GM08714 (cell line): Measurements from ENCODE around the gene CNIH1.
"Not testable (repeated sequence)": the region's sequence is repeated elsewhere in the genome, so short reads cannot be mapped to it uniquely, and the experiment has no call there.

Experiments
- H3K4me3 ChIP-seq: fragments of 200-500 bp; sonication (Bioruptor generic); 2 replicates; pipeline ENCODE4 v1.5.1; 2014; ENCODE audit warnings: mild to moderate bottlenecking, low read length, inconsistent platforms
- ZNF274 ChIP-seq: IDR thresholded peaks from 2 replicates; pipeline ENCODE4 v1.6.1; 2012; ENCODE audit warnings: mild to moderate bottlenecking, low read depth, low read length

The CNIH1 gene

GRCh38 chr14:54478636-54479215 is 37.6 kb upstream of the CNIH1 start:
- H3K4me3 ChIP-seq, result no peak overlapping the region
- no peak for TF ChIP-seq ZNF274

GRCh38 chr14:54475911-54476310 is 34.7 kb upstream of the CNIH1 start:
- H3K4me3 ChIP-seq, result no peak overlapping the region
- no peak for TF ChIP-seq ZNF274

- no peak overlapping the region for H3K4me3 ChIP-seq
- TF ChIP-seq ZNF274, result no peak
Observed at GRCh38 chr14:54475187-54475899, 34.2 kb upstream of the CNIH1 start.

GRCh38 chr14:54474232-54474793 is 33.1 kb upstream of the CNIH1 start:
- no peak overlapping the region for H3K4me3 ChIP-seq
- TF ChIP-seq ZNF274, result no peak

GRCh38 chr14:54472315-54472714 is 31.1 kb upstream of the CNIH1 start:
- no peak for TF ChIP-seq ZNF274
- no peak overlapping the region for H3K4me3 ChIP-seq

GRCh38 chr14:54471641-54472040 is 30.5 kb upstream of the CNIH1 start:
- TF ChIP-seq ZNF274, result no peak
- H3K4me3 ChIP-seq, result no peak overlapping the region

- no peak overlapping the region for H3K4me3 ChIP-seq
- no peak for TF ChIP-seq ZNF274
Observed at GRCh38 chr14:54470701-54471100, 29.5 kb upstream of the CNIH1 start.

GRCh38 chr14:54467280-54467679 is 26.1 kb upstream of the CNIH1 start:
- H3K4me3 ChIP-seq, result no peak overlapping the region
- no peak for TF ChIP-seq ZNF274

GRCh38 chr14:54465654-54466053 is 24.5 kb upstream of the CNIH1 start:
- TF ChIP-seq ZNF274, result no peak
- no peak overlapping the region for H3K4me3 ChIP-seq

GRCh38 chr14:54462048-54462447 is 20.9 kb upstream of the CNIH1 start:
- no peak for TF ChIP-seq ZNF274
- no peak overlapping the region for H3K4me3 ChIP-seq

- no peak overlapping the region for H3K4me3 ChIP-seq
- TF ChIP-seq ZNF274, result no peak
Observed at GRCh38 chr14:54459106-54459505, 17.9 kb upstream of the CNIH1 start.

GRCh38 chr14:54458536-54458935 is 17.4 kb upstream of the CNIH1 start:
- not testable (repeated sequence) for H3K4me3 ChIP-seq

- TF ChIP-seq ZNF274, result no peak
- H3K4me3 ChIP-seq, result no peak overlapping the region
Observed at GRCh38 chr14:54457609-54457996, 16.4 kb upstream of the CNIH1 start.

- H3K4me3 ChIP-seq, result not testable (repeated sequence)
Observed at GRCh38 chr14:54456820-54457608, 15.8 kb upstream of the CNIH1 start.

- TF ChIP-seq ZNF274, result no peak
- H3K4me3 ChIP-seq, result no peak overlapping the region
Observed at GRCh38 chr14:54455363-54455762, 14.2 kb upstream of the CNIH1 start.

GRCh38 chr14:54453990-54454389 is 12.8 kb upstream of the CNIH1 start:
- not testable (repeated sequence) for H3K4me3 ChIP-seq
